Measurements from ENCODE around the gene ELMOD1.
"Not testable (repeated sequence)": the region's sequence is repeated elsewhere in the genome, so short reads cannot be mapped to it uniquely, and the experiment has no call there.

The ELMOD1 gene

DNA sequence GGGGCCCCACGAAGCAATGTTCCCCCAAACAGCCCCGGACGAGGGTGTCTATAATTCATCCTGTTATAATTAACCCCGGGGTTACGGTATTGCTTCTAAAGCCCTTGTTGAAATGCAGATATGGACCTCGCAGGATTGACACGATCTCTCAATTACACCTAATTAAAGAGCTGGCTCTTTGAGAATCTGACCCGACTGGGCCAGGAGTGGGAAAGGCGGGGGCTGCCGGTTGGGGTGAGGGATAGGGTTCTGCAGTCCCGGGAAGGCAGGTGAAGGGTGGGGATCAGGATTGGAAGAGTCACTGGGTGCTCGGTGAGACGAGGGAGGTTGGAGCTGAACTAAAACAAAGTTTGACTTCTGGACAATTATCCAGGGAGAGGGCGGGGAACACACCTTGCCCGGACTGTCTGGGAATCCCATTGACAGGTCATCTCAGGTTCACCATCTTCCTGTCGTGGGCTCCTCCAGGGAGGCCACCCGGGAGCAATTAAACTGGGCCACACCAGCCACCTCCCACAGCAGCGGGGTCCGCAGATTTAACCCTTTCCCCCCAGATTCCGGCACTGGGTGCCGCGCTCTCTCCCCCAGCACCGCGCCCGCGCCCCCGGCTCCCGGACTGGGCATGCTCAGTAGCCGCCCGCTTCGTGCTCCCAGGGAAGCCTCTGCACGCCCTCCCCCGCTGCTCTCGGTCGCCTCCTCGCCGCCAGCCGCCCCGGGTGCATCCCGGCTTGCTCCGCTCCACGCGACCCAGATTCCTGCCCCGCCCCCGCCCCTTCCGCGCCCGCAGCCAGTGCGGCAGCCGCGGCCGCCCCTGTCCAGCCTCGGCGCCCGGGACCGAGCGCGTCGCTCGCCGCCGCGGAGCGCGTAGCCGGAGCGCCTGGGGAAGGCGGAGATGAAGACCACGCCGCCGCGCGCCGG lies at the start of gene ELMOD1:
Gene ELMOD1 (plus strand): TSS at position 688 of the 918 bp plus-strand sequence. CDS start 27,043 bp downstream, outside the sequence.
- Mint-ChIP-seq H3K4me1 (peaks cover 31% of the 10 kb centered on the region), H3K4me3 (peak within 1 kb of the TSS; percentile 83), H3K9me3 (no peaks in the 10 kb centered on the region), H3K27ac (no peak within 1 kb of the TSS), H3K36me3 (no peaks in the 10 kb centered on the region)
- DNase-seq (ENCODE audit: low spot score in 2 of 2), result peak; percentile 16 to 62
- ATAC-seq, result peak; percentile 56

DNA sequence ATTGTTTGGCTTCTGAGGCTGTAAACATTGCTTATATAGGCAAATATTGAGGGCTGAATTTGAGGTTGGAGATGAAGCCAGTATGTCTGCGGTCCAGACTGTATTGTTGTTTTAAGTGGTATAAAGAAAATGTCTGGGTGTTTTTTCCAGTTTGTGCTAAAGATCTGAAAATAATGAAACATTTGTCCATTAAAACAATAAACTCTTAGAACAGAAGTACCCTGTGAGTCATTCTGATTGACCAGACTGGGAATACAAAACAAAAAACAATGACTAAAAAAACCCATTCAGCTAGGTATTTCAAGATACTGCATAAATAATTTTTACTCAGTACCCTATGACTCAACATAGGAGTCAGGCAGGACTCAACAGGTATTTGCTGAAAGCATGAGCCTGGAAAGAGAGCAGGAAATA lies 45.8 kb upstream of the ELMOD1 start:
- no peaks in the 10 kb centered on the region for H3K9me3 Mint-ChIP-seq
- peak; percentile 72 for ATAC-seq

GRCh38 chr11:107547961-107548360 lies 43.0 kb upstream of the ELMOD1 start:
- ATAC-seq (no peak), DNase-seq (ENCODE audit: low spot score in 2 of 2) (no peak)
- Mint-ChIP-seq H3K36me3 (peaks cover 59% of the 10 kb centered on the region), H3K4me3 (no peak overlapping the region), H3K4me1 (no peaks in the 10 kb centered on the region), H3K27ac (no peak overlapping the region), H3K9me3 (no peaks in the 10 kb centered on the region)

More for the DNA sequence above, 45.8 kb upstream of the ELMOD1 start:
- Mint-ChIP-seq H3K4me1 (no peaks in the 10 kb centered on the region), H3K36me3 (peaks cover 32% of the 10 kb centered on the region), H3K4me3 (no peak overlapping the region), H3K27ac (no peak overlapping the region)
- no peak for DNase-seq (ENCODE audit: low spot score in 2 of 2)

- Mint-ChIP-seq H3K9me3 (no peaks in the 10 kb centered on the region), H3K4me3 (no peak overlapping the region), H3K36me3 (peaks cover 72% of the 10 kb centered on the region), H3K4me1 (no peaks in the 10 kb centered on the region), H3K27ac (no peak overlapping the region)
- ATAC-seq (no peak), DNase-seq (ENCODE audit: low spot score in 2 of 2) (no peak)
These were observed 41.5 kb upstream of the ELMOD1 start for GRCh38 chr11:107549253-107549953.

DNA sequence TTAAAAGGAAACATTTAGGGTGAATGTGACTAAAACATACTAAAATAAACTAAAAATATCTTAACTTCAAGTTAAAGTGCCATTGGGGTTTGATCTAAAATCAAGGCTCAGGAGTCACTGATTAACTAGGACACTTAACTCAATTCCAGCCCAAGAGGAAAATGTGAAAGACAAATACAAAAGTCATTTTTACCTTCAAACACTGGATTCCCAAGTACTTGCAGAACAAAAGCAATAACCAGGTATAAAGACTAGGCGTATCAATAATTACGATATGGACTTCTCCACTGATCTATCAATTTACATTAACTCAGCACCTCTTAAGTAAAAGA lies 41.0 kb upstream of the ELMOD1 start:
- no peak overlapping the region for H3K4me3 Mint-ChIP-seq
- no peaks in the 10 kb centered on the region for H3K9me3 Mint-ChIP-seq
- H3K27ac Mint-ChIP-seq, result no peak overlapping the region
- ATAC-seq (no peak), DNase-seq (ENCODE audit: low spot score in 2 of 2) (no peak)
- H3K36me3 Mint-ChIP-seq, result peaks cover 77% of the 10 kb centered on the region
- H3K4me1 Mint-ChIP-seq, result no peaks in the 10 kb centered on the region

GRCh38 chr11:107550304-107550703 lies 40.6 kb upstream of the ELMOD1 start:
- no peak for ATAC-seq
- no peaks in the 10 kb centered on the region for H3K9me3 Mint-ChIP-seq
- H3K36me3 Mint-ChIP-seq, result peaks cover 81% of the 10 kb centered on the region
- no peak for DNase-seq (ENCODE audit: low spot score in 2 of 2)
- H3K4me1 Mint-ChIP-seq, result no peaks in the 10 kb centered on the region
- H3K27ac Mint-ChIP-seq, result no peak overlapping the region
- H3K4me3 Mint-ChIP-seq, result no peak overlapping the region

GRCh38 chr11:107561688-107562087 lies 29.3 kb upstream of the ELMOD1 start:
- DNase-seq (ENCODE audit: low spot score in 2 of 2), result no peak
- peak overlapping the region; percentile 67 for H3K27ac Mint-ChIP-seq
- H3K4me3 Mint-ChIP-seq, result peak overlapping the region; percentile 23
- H3K9me3 Mint-ChIP-seq, result no peaks in the 10 kb centered on the region
- H3K36me3 Mint-ChIP-seq, result peaks cover 38% of the 10 kb centered on the region
- ATAC-seq, result peak; percentile 12
- H3K4me1 Mint-ChIP-seq, result peaks cover 46% of the 10 kb centered on the region

- DNase-seq (ENCODE audit: low spot score in 2 of 2) (no peak), ATAC-seq (peak; percentile 18)
- H3K4me3 Mint-ChIP-seq, result no peak overlapping the region
- H3K27ac Mint-ChIP-seq, result peak overlapping the region; percentile 3
- no peaks in the 10 kb centered on the region for H3K9me3 Mint-ChIP-seq
- H3K4me1 Mint-ChIP-seq, result peaks cover 50% of the 10 kb centered on the region
- peaks cover 31% of the 10 kb centered on the region for H3K36me3 Mint-ChIP-seq
These were observed 28.2 kb upstream of the ELMOD1 start for GRCh38 chr11:107562647-107563208.

GRCh38 chr11:107563702-107564101 lies 27.2 kb upstream of the ELMOD1 start:
- Mint-ChIP-seq H3K27ac (peak overlapping the region; percentile 3), H3K9me3 (no peaks in the 10 kb centered on the region), H3K4me1 (peaks cover 50% of the 10 kb centered on the region), H3K4me3 (peak overlapping the region; percentile 25), H3K36me3 (peaks cover 22% of the 10 kb centered on the region)
- DNase-seq (ENCODE audit: low spot score in 2 of 2) (peak in 1 of 2 donors; percentile 52), ATAC-seq (peak; percentile 2)

DNA sequence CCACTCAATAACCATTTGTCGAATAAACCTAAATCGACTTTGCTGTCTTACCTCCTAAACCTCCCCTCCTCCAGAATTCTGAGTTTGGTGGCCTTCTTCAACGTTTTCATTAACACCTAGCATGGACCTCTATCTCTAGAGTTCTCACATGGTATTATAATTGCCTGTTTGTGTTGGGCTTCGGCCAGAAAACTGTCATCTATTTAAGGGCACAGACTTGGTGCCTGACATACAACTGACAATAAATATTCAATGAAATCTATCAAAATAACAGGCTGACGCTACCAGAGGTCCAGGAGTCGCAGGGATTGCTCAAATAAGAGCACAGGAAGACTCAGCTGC lies 26.1 kb upstream of the ELMOD1 start:
- Mint-ChIP-seq H3K4me3 (peak overlapping the region; percentile 96), H3K9me3 (no peaks in the 10 kb centered on the region), H3K36me3 (peaks cover 11% of the 10 kb centered on the region), H3K4me1 (peaks cover 50% of the 10 kb centered on the region), H3K27ac (peak overlapping the region; percentile 95)
- ATAC-seq (no peak), DNase-seq (ENCODE audit: low spot score in 2 of 2) (no peak)

DNA sequence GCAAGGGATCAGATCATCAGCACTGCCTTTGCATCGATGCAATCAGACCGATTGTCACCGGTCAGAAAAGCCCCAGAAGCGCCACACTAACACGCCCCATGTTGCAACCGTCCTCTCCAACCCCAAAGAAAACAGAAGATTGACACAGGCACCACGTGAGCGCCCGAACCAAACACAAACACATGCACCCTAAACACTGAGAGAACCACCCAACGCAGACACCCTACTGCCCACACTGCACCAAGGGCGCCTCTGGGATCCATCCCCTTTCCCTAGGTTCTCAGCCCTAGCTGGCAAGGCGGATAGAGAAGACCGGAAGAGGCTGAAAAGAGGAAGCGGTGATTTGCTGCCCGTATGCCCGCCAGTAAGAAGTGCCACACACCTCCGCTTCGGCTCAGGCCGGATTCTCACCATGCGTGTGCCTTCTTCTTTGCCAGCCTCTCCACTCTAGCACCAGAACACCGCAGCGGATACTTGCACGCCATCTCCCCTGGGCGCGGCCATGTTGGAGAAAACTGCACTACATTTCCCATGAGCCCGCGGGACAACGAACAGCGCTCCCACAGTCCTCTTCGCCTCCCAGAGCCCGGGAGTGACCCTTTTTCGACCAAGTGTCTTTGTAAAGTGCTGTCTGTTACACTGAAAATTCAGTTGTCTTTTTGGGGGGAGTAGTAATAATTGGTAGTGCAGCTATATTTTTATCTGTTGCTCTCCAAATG lies 25.6 kb upstream of the ELMOD1 start, which contains the start of gene ALKBH8:
Gene ALKBH8 (minus strand): TSS at position 517 of the 719 bp plus-strand sequence. CDS start 4,842 bp downstream, outside the sequence.
- Mint-ChIP-seq H3K4me1 (peaks cover 50% of the 10 kb centered on the region), H3K27ac (peak within 1 kb of the TSS; percentile 95), H3K4me3 (peak within 1 kb of the TSS; percentile 96), H3K9me3 (no peaks in the 10 kb centered on the region), H3K36me3 (peaks cover 6% of the 10 kb centered on the region)
- ATAC-seq, result peak; percentile 94
- peak; percentile 53 to 86 for DNase-seq (ENCODE audit: low spot score in 2 of 2)

- ATAC-seq; DNase-seq (ENCODE audit: low spot score in 2 of 2); H3K9me3 Mint-ChIP-seq; H3K36me3 Mint-ChIP-seq: not testable (repeated sequence)
- H3K27ac Mint-ChIP-seq, result peak overlapping the region; percentile 95
- peaks cover 50% of the 10 kb centered on the region for H3K4me1 Mint-ChIP-seq
- peak overlapping the region; percentile 96 for H3K4me3 Mint-ChIP-seq
These were observed 24.9 kb upstream of the ELMOD1 start for GRCh38 chr11:107565955-107566501.

DNA sequence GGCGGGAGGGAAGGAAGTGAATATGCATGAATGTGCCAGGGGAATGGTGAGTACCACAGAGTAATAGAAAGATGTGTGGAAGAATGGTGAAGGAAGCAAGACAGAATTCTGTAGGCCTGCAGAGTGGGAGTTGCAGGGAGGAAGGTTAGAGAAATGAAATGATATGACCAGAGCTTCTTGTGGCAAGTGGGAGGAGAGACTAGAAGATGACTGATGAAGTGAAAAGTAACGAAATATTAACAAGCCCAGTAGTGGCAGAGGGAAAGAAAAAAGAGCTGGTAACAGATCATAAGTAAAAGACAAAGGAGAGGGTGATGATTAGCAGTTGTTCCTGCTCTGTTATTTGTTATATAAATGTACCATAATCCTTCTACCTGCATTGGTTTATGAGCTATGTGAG lies 24.4 kb upstream of the ELMOD1 start:
- H3K4me1 Mint-ChIP-seq, result peaks cover 49% of the 10 kb centered on the region
- no peak for DNase-seq (ENCODE audit: low spot score in 2 of 2)
- no peak for ATAC-seq
- H3K9me3 Mint-ChIP-seq, result no peaks in the 10 kb centered on the region
- peaks cover 6% of the 10 kb centered on the region for H3K36me3 Mint-ChIP-seq
- peak overlapping the region; percentile 96 for H3K4me3 Mint-ChIP-seq
- peak overlapping the region; percentile 95 for H3K27ac Mint-ChIP-seq

- H3K36me3 Mint-ChIP-seq, result no peaks in the 10 kb centered on the region
- no peak for DNase-seq (ENCODE audit: low spot score in 2 of 2)
- H3K9me3 Mint-ChIP-seq, result no peaks in the 10 kb centered on the region
- H3K4me3 Mint-ChIP-seq, result no peak overlapping the region
- no peak for ATAC-seq
- H3K4me1 Mint-ChIP-seq, result peaks cover 36% of the 10 kb centered on the region
- no peak overlapping the region for H3K27ac Mint-ChIP-seq
These were observed 23.1 kb upstream of the ELMOD1 start for GRCh38 chr11:107567739-107568335.
